22Rv1 (cell line): ENCODE results near the gene SVOPL.

Source experiments
- CTCF ChIP-seq: fragments of 450-650 bp; IDR thresholded peaks from 2 replicates; pipeline ENCODE4 v1.5.1; 2017; ENCODE audit warnings: mild to moderate bottlenecking
- ZFX ChIP-seq: fragments of 450-650 bp; IDR thresholded peaks from 2 replicates; pipeline ENCODE4 v1.6.1; 2017; ENCODE audit warnings: antibody characterized with exemption, borderline replicate concordance

GRCh38 chr7:138667535-138668228, 33.5 kb downstream of the SVOPL start:
- TF ChIP-seq CTCF (no peak), ZFX (no peak)
